Dedifferentiated amniotic fluid mesenchymal stem cell (primary cell): ENCODE results near the gene DISP1.
"Not testable (repeated sequence)": the region's sequence is repeated elsewhere in the genome, so short reads cannot be mapped to it uniquely, and the experiment has no call there.

ENCODE experiments used
- DNase-seq: peaks from one replicate; pipeline ENCODE4 v3.0.0-alpha.2; 2016; ENCODE audit errors: extremely low spot score

Gene DISP1

GRCh38 chr1:222798116-222798515, 16.7 kb upstream of the DISP1 start:
- peak; percentile 42 for DNase-seq

GRCh38 chr1:222798975-222799374, 15.9 kb upstream of the DISP1 start:
- DNase-seq = no peak

DNA sequence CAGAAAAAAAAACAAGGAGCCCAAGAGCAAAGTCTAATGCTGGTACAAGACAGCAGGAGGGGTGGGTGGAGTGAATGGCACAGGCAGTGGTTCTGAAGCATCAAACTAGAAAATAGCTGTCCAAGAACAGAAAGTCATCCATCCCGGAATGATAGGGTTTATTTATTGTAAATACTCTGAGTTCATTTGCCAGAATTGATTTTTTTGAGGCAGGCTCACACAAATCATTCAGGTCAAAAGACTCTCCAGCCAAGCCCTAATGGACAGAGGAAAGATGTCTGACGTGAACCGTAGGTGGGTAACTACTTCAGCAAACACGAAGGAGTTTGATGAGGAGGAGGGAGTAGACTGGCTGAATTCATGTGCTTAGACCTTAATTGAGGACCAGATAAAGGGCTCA, 13.8 kb upstream of the DISP1 start:
- DNase-seq = no peak

DNA sequence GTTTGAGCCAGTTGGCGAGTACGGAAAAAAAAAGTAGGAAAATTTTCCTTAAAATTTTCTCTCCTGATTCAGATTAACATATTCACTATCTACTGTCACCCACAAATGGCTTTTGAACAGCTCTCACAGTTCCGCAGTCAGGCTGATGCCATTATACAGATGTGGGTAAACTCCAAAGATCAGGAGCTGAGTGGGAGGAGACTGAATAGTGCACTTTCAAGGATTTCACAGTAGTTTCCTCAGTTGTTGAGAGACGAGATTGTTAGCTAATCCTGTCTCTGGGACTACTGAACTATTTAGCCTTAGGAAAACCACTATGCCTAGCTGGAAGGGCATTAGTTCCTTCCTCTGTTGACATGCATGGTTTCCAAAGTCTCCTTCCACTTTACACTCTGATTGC, 3.2 kb upstream of the DISP1 start:
- no peak for DNase-seq

DNA sequence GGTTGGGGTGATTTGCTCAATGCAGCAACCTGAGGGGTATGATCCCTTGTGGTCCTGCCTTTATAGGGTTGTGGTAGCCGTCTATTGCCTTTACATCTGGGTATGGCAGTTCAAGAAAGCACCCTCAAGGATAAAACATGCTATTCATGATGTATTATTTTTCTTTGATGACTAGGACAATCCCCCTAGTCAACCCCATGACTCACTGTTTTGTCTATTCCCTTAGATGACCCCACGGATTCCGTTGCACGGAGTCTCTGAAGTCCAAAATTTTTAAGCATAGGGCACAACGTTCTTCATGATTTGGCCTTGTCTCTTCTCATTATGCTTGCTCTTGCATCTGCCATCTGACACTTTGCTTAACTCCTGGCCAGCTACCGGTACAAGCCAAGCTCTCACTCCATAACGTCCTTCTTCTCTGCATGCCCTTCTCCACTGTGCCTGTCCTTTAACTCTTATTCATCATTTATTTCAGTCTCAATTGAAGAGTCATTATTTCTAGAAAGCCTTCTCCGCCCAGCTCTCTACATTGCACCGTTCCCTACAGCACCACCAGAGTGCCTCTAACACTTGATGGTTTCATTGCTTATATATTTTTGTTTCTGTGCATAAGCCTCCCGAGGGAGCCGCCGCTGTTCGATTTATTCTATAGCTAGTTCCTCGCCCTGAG, 838 bp upstream of the DISP1 start:
- no peak for DNase-seq

DNA sequence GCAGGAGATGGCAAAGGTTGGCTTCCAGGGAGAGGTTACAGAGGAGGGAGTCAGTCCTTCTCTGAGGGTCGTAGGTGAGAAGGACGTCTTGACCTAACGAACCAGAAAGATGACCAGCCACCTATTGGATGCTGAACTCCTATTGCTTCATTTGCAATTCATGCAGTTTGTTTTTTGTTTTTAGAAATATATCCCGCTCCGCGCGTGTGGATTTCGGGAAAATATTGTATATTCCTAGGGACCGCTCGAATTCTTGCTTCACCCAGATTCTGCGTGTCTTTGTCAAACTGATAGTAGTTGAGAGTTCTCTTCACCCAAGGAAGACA, 564 bp downstream of the DISP1 start:
- DNase-seq = no peak

DNA sequence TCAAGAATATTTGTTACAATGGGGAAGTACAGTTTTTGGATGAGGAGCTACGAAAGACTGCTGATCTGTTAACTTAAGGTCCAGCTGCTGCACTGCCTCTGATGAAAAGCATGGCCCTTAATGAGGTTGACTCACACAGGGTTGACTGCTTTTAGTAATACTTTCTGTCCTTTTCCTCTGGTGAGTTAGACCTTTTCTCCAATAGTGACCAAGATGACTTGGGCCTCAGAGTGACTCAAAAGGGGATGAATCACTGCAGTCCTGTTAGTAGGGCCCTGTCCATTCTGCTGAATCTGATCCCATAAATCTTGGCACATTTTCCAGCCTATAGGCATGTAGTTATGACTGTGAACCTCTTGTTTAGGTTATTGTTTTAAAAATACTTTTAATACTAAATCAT, 2.7 kb downstream of the DISP1 start:
- peak; percentile 79 for DNase-seq

- DNase-seq = no peak
Observed at GRCh38 chr1:222818171-222818570, 3.3 kb downstream of the DISP1 start.

DNA sequence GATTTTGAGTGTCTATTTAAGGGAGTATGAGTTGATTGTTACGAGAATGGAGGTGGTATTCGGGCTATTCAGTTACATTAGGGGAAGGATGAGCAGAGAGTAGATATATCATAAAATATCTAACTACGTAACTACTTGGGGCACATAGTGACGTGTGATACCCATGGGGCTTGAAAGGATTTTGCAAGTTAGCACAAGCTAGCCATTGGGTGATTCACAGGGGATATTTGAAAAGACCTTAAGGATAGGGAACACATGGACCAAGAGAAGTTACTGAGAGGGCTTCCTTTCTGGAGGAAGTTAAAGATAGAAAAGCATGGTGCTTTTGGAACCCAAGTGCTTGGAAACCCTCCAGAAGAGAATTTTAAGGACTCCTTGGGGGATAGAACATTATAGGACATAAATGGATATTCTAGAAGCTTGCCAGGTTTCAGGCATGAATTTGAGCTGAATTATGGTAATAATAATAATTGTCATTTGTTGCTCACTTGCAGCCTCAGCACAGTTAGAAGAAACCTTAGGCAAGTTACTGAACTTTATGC, 5.4 kb downstream of the DISP1 start:
- DNase-seq = no peak

- no peak for DNase-seq
Observed at GRCh38 chr1:222821239-222821638, 6.4 kb downstream of the DISP1 start.

- DNase-seq = no peak
Observed at GRCh38 chr1:222823695-222824094, 8.9 kb downstream of the DISP1 start.

- DNase-seq = peak; percentile 31
Observed at GRCh38 chr1:222824641-222825040, 9.8 kb downstream of the DISP1 start.

DNA sequence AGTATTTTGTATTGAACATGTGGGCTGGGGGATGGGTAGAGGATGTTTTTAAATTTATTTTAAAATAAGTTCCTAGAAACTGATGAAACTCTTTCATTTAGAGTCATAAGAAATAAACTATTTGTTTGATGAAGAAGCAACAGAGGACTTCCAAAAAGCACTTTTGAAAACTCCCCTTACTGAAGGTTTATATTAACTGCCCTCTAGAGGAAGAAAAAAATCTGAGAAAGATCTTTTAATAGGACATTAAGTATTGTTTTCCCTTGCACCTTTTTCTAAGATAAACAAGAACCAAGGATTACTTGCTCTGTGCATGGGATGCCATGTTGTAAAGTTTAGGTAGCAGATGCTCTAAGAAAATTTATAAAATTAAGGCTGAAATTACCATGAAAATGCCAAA, 14.1 kb downstream of the DISP1 start:
- no peak for DNase-seq

DNA sequence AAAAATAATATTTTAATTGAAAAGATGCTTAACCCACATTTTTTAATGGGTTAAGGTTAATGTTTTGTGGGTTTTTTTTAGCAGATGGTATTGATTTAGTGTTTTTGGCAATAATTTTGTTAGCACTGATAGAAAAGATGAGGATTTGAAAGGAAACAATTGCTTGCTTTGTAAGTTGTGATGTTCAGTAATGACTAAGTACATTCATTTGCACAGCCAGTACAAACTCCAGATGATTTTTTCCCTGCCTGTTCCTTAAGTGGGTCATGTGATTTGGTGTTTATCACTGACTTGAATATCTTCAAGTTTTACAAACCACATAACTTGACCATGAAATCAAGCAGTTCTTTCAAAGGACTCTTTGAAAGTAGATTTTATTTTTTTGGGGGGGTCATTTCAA, 15.0 kb downstream of the DISP1 start:
- peak; percentile 27 for DNase-seq

- no peak for DNase-seq
Observed at GRCh38 chr1:222833356-222833876, 18.6 kb downstream of the DISP1 start.

DNA sequence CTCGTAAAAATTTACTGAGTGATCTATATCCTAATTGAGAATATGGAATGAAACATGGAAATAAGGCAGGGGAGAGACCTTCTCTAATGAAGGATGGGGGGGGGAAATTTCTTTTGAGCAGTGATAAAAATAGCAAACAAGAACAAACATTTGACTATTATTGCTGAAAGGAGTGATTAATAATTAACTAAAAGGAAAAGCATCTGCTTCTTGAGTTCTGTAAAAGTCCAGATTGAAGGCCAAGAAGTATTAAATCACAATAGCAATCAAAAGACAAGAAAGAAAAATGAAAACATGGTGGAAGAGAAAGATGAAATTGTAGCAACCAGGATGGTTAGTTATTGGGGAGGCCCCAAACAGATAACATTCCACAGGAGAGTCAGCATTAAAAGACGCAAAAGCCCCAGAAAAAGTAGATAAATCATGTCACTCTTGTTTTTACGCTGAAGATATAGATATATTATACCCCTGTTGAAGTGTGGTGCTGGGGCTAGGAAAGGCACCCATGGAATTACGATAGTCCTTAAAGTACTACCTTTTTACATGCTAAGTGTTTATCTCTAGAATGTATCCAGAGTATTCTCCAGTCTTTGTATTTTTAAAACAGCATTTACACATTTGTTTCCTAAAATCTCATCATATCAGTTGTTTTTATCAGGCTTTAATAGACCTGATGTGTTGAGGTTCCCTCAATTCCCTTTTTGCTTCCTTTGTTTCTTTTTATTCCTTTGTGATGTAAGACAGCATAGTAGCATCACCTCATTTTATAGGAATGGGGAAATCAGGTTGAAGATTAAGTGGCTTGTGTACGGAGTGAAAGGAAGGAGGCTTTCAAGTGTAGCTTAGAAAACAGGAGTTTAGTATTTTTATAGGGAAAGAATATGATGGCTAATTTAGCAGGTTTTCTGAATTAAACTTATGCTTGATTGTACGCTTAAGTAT, 28.9 kb downstream of the DISP1 start:
- DNase-seq = no peak

DNA sequence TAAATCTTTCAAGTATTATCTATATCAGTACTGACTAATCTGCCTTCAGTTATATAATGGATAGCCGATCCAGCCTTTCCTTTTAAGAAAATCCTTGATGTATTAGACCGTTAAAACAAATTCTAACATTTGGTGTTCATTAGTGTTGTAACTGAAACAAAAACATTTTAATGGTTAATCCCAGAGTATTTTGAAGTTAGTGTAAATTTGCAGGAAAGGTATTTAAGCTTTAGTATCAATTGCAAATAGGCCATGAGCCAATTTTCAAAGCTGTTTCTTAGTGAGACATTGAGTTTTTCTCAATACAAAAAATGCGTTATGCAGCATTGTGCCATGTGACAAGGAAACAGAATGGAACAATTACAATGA, 29.6 kb downstream of the DISP1 start:
- DNase-seq = no peak

DNA sequence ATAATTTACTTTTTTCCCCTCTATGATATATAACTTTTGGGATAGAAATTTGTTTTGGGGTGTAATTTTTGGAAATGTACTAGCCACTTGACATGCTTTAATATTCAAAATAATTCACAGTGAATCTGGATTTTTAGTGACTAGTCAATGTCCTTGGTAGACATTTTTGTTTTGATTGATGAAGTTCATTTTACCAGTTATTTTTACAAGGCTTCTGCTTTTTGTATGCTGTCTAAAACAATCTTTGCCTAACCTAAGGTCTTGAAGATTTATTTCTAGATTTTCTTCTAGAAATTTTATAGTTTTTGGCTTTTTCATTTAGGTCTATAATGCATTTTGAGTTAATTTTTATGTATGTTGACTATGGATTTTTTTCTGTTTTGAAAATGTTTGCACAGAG, 30.9 kb downstream of the DISP1 start:
- DNase-seq = no peak

DNA sequence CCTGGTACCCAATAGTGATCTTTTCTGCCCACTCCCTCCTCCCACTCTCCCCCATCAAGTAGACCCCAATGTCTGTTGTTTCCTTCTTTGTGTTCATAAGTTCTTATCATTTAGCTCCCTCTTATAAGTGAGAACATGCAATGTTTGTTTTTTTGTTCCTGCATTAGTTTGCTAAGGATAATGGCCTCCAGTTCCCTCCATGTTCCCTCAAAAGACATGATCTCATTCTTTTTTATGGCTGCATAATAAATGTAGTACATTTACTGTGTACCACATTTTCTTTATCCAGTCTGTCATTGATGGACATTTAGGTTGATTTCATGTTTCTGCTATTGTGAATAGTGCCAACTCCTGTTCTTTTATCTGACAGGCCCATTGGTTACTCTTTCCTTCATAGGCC, 35.7 kb downstream of the DISP1 start:
- not testable (repeated sequence) for DNase-seq

DNA sequence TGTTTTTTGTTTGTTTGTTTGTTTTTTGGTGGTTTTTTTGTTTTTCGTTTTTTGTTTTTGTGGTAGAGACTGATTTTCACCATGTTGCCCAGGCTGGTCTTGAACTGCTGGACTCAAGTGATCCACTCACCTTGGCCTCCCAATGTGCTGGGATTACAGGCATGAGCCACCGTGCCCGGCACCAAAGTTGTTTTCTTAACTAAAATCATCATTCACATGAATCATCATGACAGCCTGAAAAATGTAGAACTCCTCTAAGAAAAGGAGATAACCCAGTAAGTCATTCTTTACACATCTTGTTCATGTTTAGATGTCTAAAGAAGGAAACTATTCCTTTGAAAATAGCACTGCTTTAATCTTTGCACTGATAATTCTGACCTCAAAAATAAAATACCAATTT, 37.5 kb downstream of the DISP1 start:
- no peak for DNase-seq

- DNase-seq = no peak
Observed at GRCh38 chr1:222861062-222861461, 46.2 kb downstream of the DISP1 start.
